Tibial nerve (tissue), 4 donors: ENCODE results near the gene ZWILCH. TPM values are rescaled to one million over a fixed set of nuclear protein-coding genes. Genes with fewer than 3 reads are reported as not detected.

Source experiments
- DNase-seq, 2 donors: peaks; one replicate each; pipeline ENCODE4 v3.0.0-alpha.2; 2019; ENCODE audit warnings: low spot score in 2 of 2
- H3K27ac ChIP-seq, 4 donors: fragments of 200-600 bp; sonication (generic) in 3 of 4; one replicate each; pipeline ENCODE4 v1.5.1; 2017 to 2019; ENCODE audit warnings: mild to moderate bottlenecking in 1 of 4
- H3K27me3 ChIP-seq, 2 donors: fragments of 200-600 bp; sonication (generic) in 1 of 2; one replicate each; pipeline versions ENCODE4 v1.5.1 to v1.6.0; 2017 to 2019
- H3K36me3 ChIP-seq, 3 donors: fragments of 200-600 bp; sonication (generic); one replicate each; pipeline ENCODE4 v1.5.1; 2018 to 2019
- H3K4me1 ChIP-seq, 4 donors: fragments of 200-600 bp; sonication (generic) in 3 of 4; one replicate each; pipeline ENCODE4 v1.5.1; 2017 to 2019
- H3K4me3 ChIP-seq, 4 donors: fragments of 200-600 bp; sonication (generic) in 3 of 4; one replicate each; pipeline ENCODE4 v1.5.1; 2017 to 2019; ENCODE audit warnings: mild to moderate bottlenecking in 1 of 4, moderate library complexity in 1 of 4
- H3K9me3 ChIP-seq, 4 donors: fragments of 200-600 bp; sonication (generic) in 3 of 4; one replicate each; pipeline ENCODE4 v1.5.1; 2017 to 2019
- CTCF ChIP-seq, 5 experiments: fragments of 200-600 bp in 3 of 5; fragments of 450-650 bp in 2 of 5; sonication (generic) in 3 of 5; IDR thresholded peaks; one replicate each; pipeline ENCODE4 v1.5.1; 2016 to 2019; ENCODE audit warnings: antibody characterized with exemption in 5 of 5, mild to moderate bottlenecking in 3 of 5, moderate library complexity in 2 of 5
- EP300 ChIP-seq, 2 donors: sonication (generic); formaldehyde crosslinking; IDR thresholded peaks; one replicate each; pipeline ENCODE4 v1.6.1; 2017; ENCODE audit warnings: antibody characterized with exemption in 2 of 2, mild to moderate bottlenecking in 1 of 2
- POLR2A ChIP-seq, 2 donors: fragments of 450-650 bp; IDR thresholded peaks; one replicate each; pipeline ENCODE4 v1.6.1; 2017; ENCODE audit warnings: antibody characterized with exemption in 2 of 2, mild to moderate bottlenecking in 2 of 2, moderate library complexity in 2 of 2
- WGBS, 2 donors: methylation state at CpG; one replicate each; pipeline ENCODE4 v1.1.5; 2018; 5-methylcytosine and 5-hydroxymethylcytosine counted together
- small RNA-seq: library from RNA; depleted of rRNA; stranded (forward); fragments of <200 nt; gene quantifications from one replicate; pipeline ENCODE3, GENCODE V24; 2016
- total RNA-seq, 4 donors: library from RNA; depleted of rRNA; stranded (reverse); fragments of >200 nt; gene quantifications; one replicate each; pipeline ENCODE4 v1.1.0, GENCODE V29; 2016

ZWILCH gene
- total RNA-seq, 4 donors from 2014 or later = 4.1 to 5.5 (median 4.2) TPM

DNA sequence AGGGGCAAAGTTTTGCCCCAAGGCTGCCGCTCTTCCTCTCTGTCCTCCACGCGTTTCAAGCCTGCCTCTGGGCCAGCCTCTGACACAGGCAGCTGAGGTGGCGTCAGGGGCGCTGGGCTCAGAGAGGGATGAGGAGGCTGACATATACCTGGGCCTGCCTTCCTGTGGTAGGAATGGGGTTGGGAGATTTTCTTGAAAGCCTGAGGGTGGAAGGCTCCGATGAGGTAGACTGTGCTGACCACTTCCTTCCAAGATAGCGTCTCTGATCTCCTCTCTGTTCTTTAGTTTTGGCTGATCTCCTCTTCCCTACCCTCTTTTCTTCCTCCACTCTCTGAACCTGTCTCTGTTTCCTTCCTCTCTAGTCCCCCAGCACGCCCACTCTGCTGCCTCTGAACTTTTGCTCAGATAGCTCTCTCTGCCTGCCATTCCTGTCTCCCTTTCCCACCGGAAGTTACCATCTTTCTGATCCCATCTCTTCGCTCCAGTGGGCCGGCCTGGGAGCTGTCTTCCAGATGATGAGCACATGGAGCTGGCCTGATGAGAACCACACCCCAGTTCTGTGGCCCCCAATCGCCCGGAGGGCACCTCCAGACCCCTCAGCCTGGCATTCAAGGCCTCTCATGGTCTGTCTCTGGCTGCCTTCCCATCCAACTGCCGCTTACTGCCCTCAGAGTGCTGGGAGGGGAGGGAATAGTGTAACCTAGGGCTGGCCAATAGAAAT is 93.1 kb downstream of the ZWILCH start:
- Histone ChIP-seq H3K27ac (no peak overlapping the region), H3K36me3 (no peaks in the 10 kb centered on the region), H3K27me3 (no peaks in the 10 kb centered on the region), H3K9me3 (no peaks in the 10 kb centered on the region), H3K4me1 (no peaks in the 10 kb centered on the region), H3K4me3 (no peak overlapping the region)
- DNase-seq = no peak
- 80 to 84% methylated on average over 13 to 14 of the region's 14 CpGs for WGBS, 2 donors
- TF ChIP-seq EP300 (IDR thresholded peaks at IDR 0.05) (no peak), CTCF (IDR thresholded peaks at IDR 0.05) (no peak), POLR2A (IDR thresholded peaks at IDR 0.05) (no peak)

Small RNA genes lying within 50 kb of the gene (small RNA-seq; reads per million reads assigned to genes)
- not detected for gene MIR4512
- gene RF01159 = not detected
- gene SNORD16 = not detected
- not detected for gene SNORD18A
- not detected for gene SNORD18B
- gene SNORD18C = not detected

Other genes starting within 250 kb of the ZWILCH start
- 10 to 100 TPM; 23.9 to 44.8 (median 38.3) TPM for gene DIS3L, start 211.8 kb upstream of the ZWILCH start, total RNA-seq
- 10 to 100 TPM in 1 of 4 donors, 1 to 10 TPM in 3; 5.4 to 17.5 (median 6.4) TPM for gene TIPIN, start 148.6 kb upstream of the ZWILCH start, total RNA-seq
- gene MAP2K1, start 118.4 kb upstream of the ZWILCH start, total RNA-seq = 10 to 100 TPM; 30.2 to 64.8 (median 41.4) TPM
- 10 to 100 TPM; 12.7 to 25.8 (median 20.9) TPM for gene SNAPC5, start 7.6 kb upstream of the ZWILCH start, total RNA-seq
- 1,000 to 10,000 TPM; 1,198 to 2,364 (median 2,009) TPM for gene RPL4, start 471 bp upstream of the ZWILCH start, total RNA-seq
- 10 to 100 TPM in 1 of 4 donors, 1 to 10 TPM in 3; 3.3 to 12.6 (median 7.4) TPM for gene LCTL, start 60.7 kb downstream of the ZWILCH start, total RNA-seq
- gene SMAD6, start 196.9 kb downstream of the ZWILCH start, total RNA-seq = 10 to 100 TPM; 41.9 to 57.2 (median 48.6) TPM